Smooth muscle cell (in vitro differentiated cells): ENCODE data around the gene SVEP1. TPM values are rescaled to one million over a fixed set of nuclear protein-coding genes. Genes with fewer than 3 reads are reported as not detected.

ENCODE experiments used
- DNase-seq: peaks from one replicate; lab custom pipeline; 2025; ENCODE audit not compliant: unreplicated experiment; lab: John Stamatoyannopoulos, UW
- H2AFZ ChIP-seq: fragments of 200-600 bp; sonication (generic); 2 replicates; pipeline ENCODE4 v1.6.0; 2016; ENCODE audit warnings: antibody characterized with exemption, low read depth, mild to moderate bottlenecking
- H3F3A ChIP-seq: fragments of 200-600 bp; sonication (generic); 2 replicates; pipeline ENCODE4 v1.6.0; 2017; ENCODE audit warnings: antibody characterized with exemption, low read depth
- H3K27ac ChIP-seq: fragments of 200-600 bp; sonication (generic); 2 replicates; pipeline ENCODE4 v1.5.1; 2016; ENCODE audit warnings: low read depth, mild to moderate bottlenecking
- H3K27me3 ChIP-seq: fragments of 200-600 bp; sonication (generic); 2 replicates; pipeline ENCODE4 v1.6.1; 2016; ENCODE audit warnings: low read depth, mild to moderate bottlenecking
- H3K36me3 ChIP-seq: fragments of 200-600 bp; sonication (generic); 2 replicates; pipeline ENCODE4 v1.5.1; 2016; ENCODE audit warnings: low read depth
- H3K4me1 ChIP-seq: fragments of 200-600 bp; sonication (generic); 2 replicates; pipeline ENCODE4 v1.5.1; 2016; ENCODE audit warnings: low read depth
- H3K4me2 ChIP-seq: fragments of 200-600 bp; sonication (generic); 2 replicates; pipeline ENCODE4 v1.6.0; 2016; ENCODE audit warnings: mild to moderate bottlenecking
- H3K4me3 ChIP-seq: fragments of 200-600 bp; sonication (generic); 2 replicates; pipeline ENCODE4 v1.5.1; 2016; ENCODE audit warnings: mild to moderate bottlenecking
- H3K79me2 ChIP-seq: fragments of 200-600 bp; sonication (generic); 2 replicates; pipeline ENCODE4 v1.6.0; 2016; ENCODE audit warnings: low read depth, mild to moderate bottlenecking
- H3K9ac ChIP-seq: fragments of 200-600 bp; sonication (generic); 2 replicates; pipeline ENCODE4 v1.6.0; 2016; ENCODE audit warnings: low read depth
- H3K9me3 ChIP-seq: fragments of 200-600 bp; sonication (generic); replicated peaks from 2 replicates; pipeline ENCODE4 v1.5.1; 2016; ENCODE audit warnings: low read depth
- H4K20me1 ChIP-seq: fragments of 200-600 bp; sonication (generic); 2 replicates; pipeline ENCODE4 v1.6.0; 2016; ENCODE audit warnings: low read depth
- WGBS: methylation state at CpG from one replicate; pipeline ENCODE4 v1.1.7; 2016; ENCODE audit warnings: low lambda C conversion rate; 5-methylcytosine and 5-hydroxymethylcytosine counted together
- polyA plus RNA-seq: library from polyadenylated mRNA; unstranded; fragments of >200 nt; fragmentation: Nextera tagmentation; extraction: Ambion mirVana; gene quantifications from 2 replicates; pipeline ENCODE4 v1.2.1, GENCODE V29; 2016
- small RNA-seq: library from RNA; depleted of rRNA; stranded (forward); fragments of <200 nt; gene quantifications from one replicate; pipeline ENCODE3, GENCODE V24; 2014
- total RNA-seq: library from RNA; depleted of rRNA; stranded (reverse); fragments of >200 nt; gene quantifications from 2 replicates; pipeline ENCODE4 v1.2.3, GENCODE V29; 2014
- TF ChIP-seq, protein P1 (sequence below): fragments of 200-600 bp; sonication (generic); IDR thresholded peaks from 2 replicates; pipeline ENCODE4 v1.5.1; 2017; ENCODE audit warnings: borderline replicate concordance, mild to moderate bottlenecking, antibody characterized with exemption; ENCODE audit not compliant: insufficient read depth, poor library complexity, severe bottlenecking

The SVEP1 gene
- total and polyA plus RNA-seq, 2 experiments from 2014 or later: 6.4 to 14.8 TPM

DNA sequence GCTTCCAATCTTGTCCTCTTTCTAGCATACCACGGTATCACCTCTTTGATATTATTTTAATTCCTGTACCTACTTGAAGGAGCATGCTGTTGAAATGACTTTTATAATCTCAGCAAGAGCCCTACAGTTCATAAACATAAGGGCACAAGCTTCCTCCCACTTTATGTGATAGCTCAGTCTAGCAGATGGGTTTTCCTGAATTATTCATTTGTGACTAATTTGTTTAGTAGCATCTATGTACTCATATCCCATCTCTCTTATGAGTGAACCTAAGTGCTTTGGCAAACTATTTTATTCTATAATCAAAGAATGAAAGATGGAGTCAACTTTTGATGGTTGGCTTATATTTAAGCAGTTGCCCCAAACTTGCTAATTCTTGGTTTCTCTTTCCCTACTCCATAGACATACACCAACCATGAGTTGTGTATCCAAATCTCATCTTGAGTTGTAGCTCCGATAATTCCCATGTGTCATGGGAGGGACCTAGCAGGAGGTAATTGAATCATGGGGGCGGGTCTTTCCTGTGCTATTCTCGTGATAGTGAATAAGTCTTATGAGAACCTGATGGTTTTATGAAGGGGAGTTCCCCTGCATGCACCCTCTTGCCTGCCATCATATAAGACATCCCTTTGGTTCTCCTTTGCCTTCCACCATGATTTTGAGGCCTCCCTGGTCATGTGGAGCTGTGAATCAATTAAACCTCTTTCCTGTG is 259.6 kb downstream of the SVEP1 start:
- no peak overlapping the region for H3K9ac ChIP-seq
- no peak for DNase-seq
- no peaks in the 10 kb centered on the region for H3K9me3 ChIP-seq
- H3K79me2 ChIP-seq: no peaks in the 10 kb centered on the region
- H3K4me3 ChIP-seq: no peak overlapping the region
- H3K4me1 ChIP-seq: no peaks in the 10 kb centered on the region
- H4K20me1 ChIP-seq: no peaks in the 10 kb centered on the region
- H3F3A ChIP-seq: no peaks in the 10 kb centered on the region
- H3K27ac ChIP-seq: no peak overlapping the region
- no peaks in the 10 kb centered on the region for H3K27me3 ChIP-seq
- no peak overlapping the region for H2AFZ ChIP-seq
- no peaks in the 10 kb centered on the region for H3K36me3 ChIP-seq
- H3K4me2 ChIP-seq: no peak overlapping the region
- TF ChIP-seq, protein P1, sequence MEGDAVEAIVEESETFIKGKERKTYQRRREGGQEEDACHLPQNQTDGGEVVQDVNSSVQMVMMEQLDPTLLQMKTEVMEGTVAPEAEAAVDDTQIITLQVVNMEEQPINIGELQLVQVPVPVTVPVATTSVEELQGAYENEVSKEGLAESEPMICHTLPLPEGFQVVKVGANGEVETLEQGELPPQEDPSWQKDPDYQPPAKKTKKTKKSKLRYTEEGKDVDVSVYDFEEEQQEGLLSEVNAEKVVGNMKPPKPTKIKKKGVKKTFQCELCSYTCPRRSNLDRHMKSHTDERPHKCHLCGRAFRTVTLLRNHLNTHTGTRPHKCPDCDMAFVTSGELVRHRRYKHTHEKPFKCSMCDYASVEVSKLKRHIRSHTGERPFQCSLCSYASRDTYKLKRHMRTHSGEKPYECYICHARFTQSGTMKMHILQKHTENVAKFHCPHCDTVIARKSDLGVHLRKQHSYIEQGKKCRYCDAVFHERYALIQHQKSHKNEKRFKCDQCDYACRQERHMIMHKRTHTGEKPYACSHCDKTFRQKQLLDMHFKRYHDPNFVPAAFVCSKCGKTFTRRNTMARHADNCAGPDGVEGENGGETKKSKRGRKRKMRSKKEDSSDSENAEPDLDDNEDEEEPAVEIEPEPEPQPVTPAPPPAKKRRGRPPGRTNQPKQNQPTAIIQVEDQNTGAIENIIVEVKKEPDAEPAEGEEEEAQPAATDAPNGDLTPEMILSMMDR: no peak
- 91% methylated on average over 4 of the region's 4 CpGs for WGBS

DNA sequence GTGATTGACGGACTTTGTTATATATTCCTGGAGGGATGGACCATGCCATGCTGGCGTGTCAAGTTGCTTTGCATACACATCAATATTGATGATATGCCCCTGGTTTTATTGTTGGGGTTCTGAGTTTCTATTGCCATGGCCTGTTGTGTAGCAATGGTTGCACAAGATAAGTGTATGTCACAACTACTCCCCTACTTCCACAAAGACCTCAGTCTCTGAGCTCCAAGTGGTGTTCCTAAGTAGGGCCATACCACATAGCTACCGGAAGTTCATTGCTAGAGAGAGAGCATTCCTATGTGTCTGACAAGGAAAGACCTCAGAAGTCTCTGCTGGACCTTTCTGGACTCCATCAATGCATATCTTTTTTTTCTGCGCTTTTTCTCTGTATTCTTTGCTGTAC is 261.6 kb downstream of the SVEP1 start:
- TF ChIP-seq, protein P1: no peak
- H3K9ac ChIP-seq: no peak overlapping the region
- no peaks in the 10 kb centered on the region for H3F3A ChIP-seq
- no peaks in the 10 kb centered on the region for H3K79me2 ChIP-seq
- H3K4me1 ChIP-seq: no peaks in the 10 kb centered on the region
- no peaks in the 10 kb centered on the region for H3K9me3 ChIP-seq
- no peaks in the 10 kb centered on the region for H4K20me1 ChIP-seq
- DNase-seq: no peak
- H3K4me2 ChIP-seq: no peak overlapping the region
- H2AFZ ChIP-seq: no peak overlapping the region
- H3K4me3 ChIP-seq: no peak overlapping the region
- H3K27ac ChIP-seq: no peak overlapping the region
- WGBS: 96% methylated on average over 4 of the region's 4 CpGs
- no peaks in the 10 kb centered on the region for H3K36me3 ChIP-seq
- no peaks in the 10 kb centered on the region for H3K27me3 ChIP-seq

DNA sequence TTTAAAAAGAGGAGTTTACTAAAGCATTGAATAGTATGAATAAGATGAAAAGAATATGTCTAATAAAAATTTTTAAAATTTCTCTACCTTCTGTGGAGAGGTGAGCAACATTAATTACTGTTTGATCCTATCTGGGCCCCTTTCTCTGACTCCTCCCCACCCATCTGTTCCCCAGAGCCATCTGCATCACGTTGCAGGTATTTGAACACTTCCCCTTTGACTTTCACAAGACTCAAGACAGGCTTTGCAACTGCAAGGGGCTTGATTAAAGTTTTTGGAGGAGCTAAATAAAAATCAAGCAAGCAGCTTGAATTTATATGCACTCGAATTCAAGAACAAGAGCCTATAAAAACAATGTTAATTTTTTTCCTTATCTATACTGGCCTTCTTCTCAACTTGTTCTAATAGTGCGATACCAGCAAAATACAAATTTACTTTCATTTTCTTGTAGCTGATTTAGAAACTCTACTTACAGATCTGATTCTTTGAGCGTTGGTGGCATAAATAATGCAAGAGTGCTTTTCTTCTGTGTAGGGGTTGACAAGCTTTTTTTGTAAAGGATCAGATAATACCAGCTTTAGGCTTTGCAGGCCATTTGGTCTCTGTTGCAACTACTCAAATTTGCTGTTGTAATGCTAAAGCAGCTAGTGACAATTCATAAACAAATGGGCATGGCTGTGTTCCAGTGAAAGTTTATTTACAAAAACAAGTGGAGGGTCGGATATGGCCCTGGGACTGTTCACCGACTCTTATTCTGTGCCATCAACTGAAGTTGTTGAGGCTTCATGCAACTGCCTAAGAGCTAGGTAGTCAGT is 263.1 kb downstream of the SVEP1 start:
- 65% methylated on average over 6 of the region's 6 CpGs for whole genome bisulfite sequencing
- Histone ChIP-seq H4K20me1 (no peaks in the 10 kb centered on the region), H3K9ac (no peak overlapping the region), H3K27me3 (no peaks in the 10 kb centered on the region), H3K9me3 (no peaks in the 10 kb centered on the region), H3K79me2 (no peaks in the 10 kb centered on the region), H2AFZ (no peak overlapping the region), H3K36me3 (no peaks in the 10 kb centered on the region), H3F3A (no peaks in the 10 kb centered on the region), H3K4me2 (no peak overlapping the region), H3K4me1 (no peaks in the 10 kb centered on the region), H3K4me3 (no peak overlapping the region), H3K27ac (no peak overlapping the region)
- TF ChIP-seq, protein P1: no peak
- DNase-seq: no peak

Small RNAs within 50 kb of the gene (small RNA-seq; reads per million reads assigned to genes)
- not detected for gene RNU6-1039P

Other genes starting within 250 kb of the SVEP1 start
- gene TXNDC8, start 241.9 kb downstream of the SVEP1 start, total RNA-seq: not detected in 2 replicates
- not detected in 2 replicates for gene TXNDC8, start 241.9 kb downstream of the SVEP1 start, polyA plus RNA-seq
- gene MUSK, start 89.0 kb upstream of the SVEP1 start, total RNA-seq: not detected in 2 replicates
- 0.07 TPM in 1 of 2 replicates, not detected in the other for gene MUSK, start 89.0 kb upstream of the SVEP1 start, polyA plus RNA-seq